ENCODE data around the gene EXOC6. TPM values are rescaled to one million over a fixed set of nuclear protein-coding genes. Genes with fewer than 3 reads are reported as not detected.

EXOC6 gene
- polyA plus RNA-seq, 1 donor (not counting 4 experiments of a cell fraction or from before 2014, with no cell fraction given) = 1.2 TPM

- no peaks in the 10 kb centered on the region for H3K79me2 ChIP-seq (ENCODE audit: control insufficient read depth, insufficient read depth, low read length)
- H3K36me3 ChIP-seq (ENCODE audit: control insufficient read depth in 2 of 2, extremely low read depth in 1 of 2, insufficient read depth in 2 of 2, low read length in 2 of 2) = no peaks in the 10 kb centered on the region
- no peak overlapping the region for H3K9ac ChIP-seq (ENCODE audit: control insufficient read depth, extremely low read depth, insufficient read depth, low read length)
- TF ChIP-seq, protein P1, sequence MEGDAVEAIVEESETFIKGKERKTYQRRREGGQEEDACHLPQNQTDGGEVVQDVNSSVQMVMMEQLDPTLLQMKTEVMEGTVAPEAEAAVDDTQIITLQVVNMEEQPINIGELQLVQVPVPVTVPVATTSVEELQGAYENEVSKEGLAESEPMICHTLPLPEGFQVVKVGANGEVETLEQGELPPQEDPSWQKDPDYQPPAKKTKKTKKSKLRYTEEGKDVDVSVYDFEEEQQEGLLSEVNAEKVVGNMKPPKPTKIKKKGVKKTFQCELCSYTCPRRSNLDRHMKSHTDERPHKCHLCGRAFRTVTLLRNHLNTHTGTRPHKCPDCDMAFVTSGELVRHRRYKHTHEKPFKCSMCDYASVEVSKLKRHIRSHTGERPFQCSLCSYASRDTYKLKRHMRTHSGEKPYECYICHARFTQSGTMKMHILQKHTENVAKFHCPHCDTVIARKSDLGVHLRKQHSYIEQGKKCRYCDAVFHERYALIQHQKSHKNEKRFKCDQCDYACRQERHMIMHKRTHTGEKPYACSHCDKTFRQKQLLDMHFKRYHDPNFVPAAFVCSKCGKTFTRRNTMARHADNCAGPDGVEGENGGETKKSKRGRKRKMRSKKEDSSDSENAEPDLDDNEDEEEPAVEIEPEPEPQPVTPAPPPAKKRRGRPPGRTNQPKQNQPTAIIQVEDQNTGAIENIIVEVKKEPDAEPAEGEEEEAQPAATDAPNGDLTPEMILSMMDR (optimal IDR thresholded peaks at IDR 0.05 in 1 of 3, IDR thresholded peaks at IDR 0.05 in 1 of 3, conservative IDR thresholded peaks at IDR 0.05 in 1 of 3; ENCODE audit: extremely low read depth in 1 of 3, insufficient read depth in 2 of 3, low read length in 3 of 3) = no peak
- TF ChIP-seq EZH2 (IDR thresholded peaks at IDR 0.05; ENCODE audit: low read length) = no peak
- H3K4me1 ChIP-seq (ENCODE audit: control insufficient read depth, extremely low read depth, insufficient read depth, low read length) = no peaks in the 10 kb centered on the region
- DNase-seq (ENCODE audit: low read depth, low spot score) = no peak
- H3K4me2 ChIP-seq (ENCODE audit: control insufficient read depth, extremely low read depth, insufficient read depth, low read depth, low read length) = no peak overlapping the region
- no peaks in the 10 kb centered on the region for H3K9me3 ChIP-seq (ENCODE audit: control insufficient read depth, low read depth, low read length)
- H3K27ac ChIP-seq (ENCODE audit: control insufficient read depth, insufficient read depth, low read length) = no peak overlapping the region
- no peak overlapping the region for H2AFZ ChIP-seq (ENCODE audit: control insufficient read depth, low read length)
- H3K9me1 ChIP-seq (ENCODE audit: control insufficient read depth, extremely low read depth, insufficient read depth, low read length) = no peaks in the 10 kb centered on the region
- H3K27me3 ChIP-seq (ENCODE audit: control insufficient read depth, extremely low read depth, insufficient read depth, low read length) = no peaks in the 10 kb centered on the region
- H3K4me3 ChIP-seq (ENCODE audit: control insufficient read depth in 2 of 3, extremely low read depth in 1 of 3, insufficient read depth in 2 of 3, low read depth in 1 of 3, low read length in 3 of 3) = no peak overlapping the region
- FAIRE-seq = no peak
- H4K20me1 ChIP-seq (ENCODE audit: control insufficient read depth, extremely low read depth, insufficient read depth, low read length) = no peaks in the 10 kb centered on the region
- dilution Hi-C loops (cut with MboI; ENCODE audit: extremely low pct_ligation_motif_present, low sequenced_read_pairs) = no loop called here
Observed at GRCh38 chr10:93097386-93097785, 249.1 kb downstream of the EXOC6 start.

DNA sequence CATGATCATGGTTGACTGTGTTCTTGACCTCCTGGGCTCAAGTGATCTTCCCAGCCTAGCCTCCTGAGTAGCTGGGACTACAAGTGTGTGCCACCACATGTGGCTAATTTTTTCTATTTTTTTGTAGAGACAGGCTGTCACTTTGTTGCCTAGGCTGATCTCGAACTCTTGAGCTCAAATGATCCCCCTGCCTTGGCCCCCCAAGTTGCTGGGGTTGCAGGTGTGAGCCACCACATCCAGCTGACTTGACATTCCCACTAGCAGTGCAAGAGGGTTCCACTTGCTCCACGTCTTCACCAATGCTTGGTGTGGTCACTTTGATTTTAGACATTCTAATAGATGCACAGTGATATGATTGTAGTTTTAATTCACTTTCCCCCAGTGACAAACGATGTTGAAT, 250.5 kb downstream of the EXOC6 start:
- FAIRE-seq = no peak
- Histone ChIP-seq H3K79me2 (ENCODE audit: control insufficient read depth, insufficient read depth, low read length) (no peaks in the 10 kb centered on the region), H3K9me1 (ENCODE audit: control insufficient read depth, extremely low read depth, insufficient read depth, low read length) (no peaks in the 10 kb centered on the region), H3K4me2 (ENCODE audit: control insufficient read depth, extremely low read depth, insufficient read depth, low read depth, low read length) (no peak overlapping the region), H3K4me1 (ENCODE audit: control insufficient read depth, extremely low read depth, insufficient read depth, low read length) (no peaks in the 10 kb centered on the region), H3K36me3 (ENCODE audit: control insufficient read depth in 2 of 2, extremely low read depth in 1 of 2, insufficient read depth in 2 of 2, low read length in 2 of 2) (no peaks in the 10 kb centered on the region), H3K9ac (ENCODE audit: control insufficient read depth, extremely low read depth, insufficient read depth, low read length) (no peak overlapping the region), H4K20me1 (ENCODE audit: control insufficient read depth, extremely low read depth, insufficient read depth, low read length) (no peaks in the 10 kb centered on the region), H3K4me3 (ENCODE audit: control insufficient read depth in 2 of 3, extremely low read depth in 1 of 3, insufficient read depth in 2 of 3, low read depth in 1 of 3, low read length in 3 of 3) (no peak overlapping the region), H2AFZ (ENCODE audit: control insufficient read depth, low read length) (no peak overlapping the region), H3K27me3 (ENCODE audit: control insufficient read depth, extremely low read depth, insufficient read depth, low read length) (no peaks in the 10 kb centered on the region), H3K9me3 (ENCODE audit: control insufficient read depth, low read depth, low read length) (no peaks in the 10 kb centered on the region), H3K27ac (ENCODE audit: control insufficient read depth, insufficient read depth, low read length) (no peak overlapping the region)
- DNase-seq (ENCODE audit: low read depth, low spot score) = no peak
- dilution Hi-C loops (cut with MboI; ENCODE audit: extremely low pct_ligation_motif_present, low sequenced_read_pairs) = no loop called here
- no peak for TF ChIP-seq EZH2 (IDR thresholded peaks at IDR 0.05; ENCODE audit: low read length)
- TF ChIP-seq, protein P1 (optimal IDR thresholded peaks at IDR 0.05 in 1 of 3, IDR thresholded peaks at IDR 0.05 in 1 of 3, conservative IDR thresholded peaks at IDR 0.05 in 1 of 3; ENCODE audit: extremely low read depth in 1 of 3, insufficient read depth in 2 of 3, low read length in 3 of 3) = no peak
